ENCODE data around the gene SSTR3.
A peak's percentile ranks its signal among the peaks of the same experiment; 100 is the strongest.

SSTR3 gene

GRCh38 chr22:37183432-37184379 lies 28.6 kb downstream of the SSTR3 start:
- Mint-ChIP-seq H3K4me1 (peaks cover 6% of the 10 kb centered on the region), H3K27me3 (peaks cover 5% of the 10 kb centered on the region), H3K36me3 (peaks cover 3% of the 10 kb centered on the region), H3K4me3 (no peak overlapping the region), H3K9me3 (no peaks in the 10 kb centered on the region), H3K27ac (no peak overlapping the region)
- ATAC-seq (ENCODE audit: low read depth) = no peak
- DNase-seq (ENCODE audit: low spot score in 2 of 2) = no peak

GRCh38 chr22:37182949-37183245 lies 29.4 kb downstream of the SSTR3 start:
- H3K27me3 Mint-ChIP-seq = peaks cover 6% of the 10 kb centered on the region
- no peak for DNase-seq (ENCODE audit: low spot score in 2 of 2)
- H3K9me3 Mint-ChIP-seq = no peaks in the 10 kb centered on the region
- peaks cover 7% of the 10 kb centered on the region for H3K4me1 Mint-ChIP-seq
- H3K27ac Mint-ChIP-seq = no peak overlapping the region
- peaks cover 3% of the 10 kb centered on the region for H3K36me3 Mint-ChIP-seq
- H3K4me3 Mint-ChIP-seq = no peak overlapping the region
- no peak for ATAC-seq (ENCODE audit: low read depth)

GRCh38 chr22:37182101-37182948 lies 30.0 kb downstream of the SSTR3 start:
- ATAC-seq (ENCODE audit: low read depth) (no peak), DNase-seq (ENCODE audit: low spot score in 2 of 2) (no peak)
- peaks cover 3% of the 10 kb centered on the region for H3K36me3 Mint-ChIP-seq
- H3K4me1 Mint-ChIP-seq = peaks cover 12% of the 10 kb centered on the region
- H3K27ac Mint-ChIP-seq = no peak overlapping the region
- H3K9me3 Mint-ChIP-seq = no peaks in the 10 kb centered on the region
- H3K27me3 Mint-ChIP-seq = peaks cover 9% of the 10 kb centered on the region
- H3K4me3 Mint-ChIP-seq = no peak overlapping the region

- Mint-ChIP-seq H3K4me3 (no peak overlapping the region), H3K9me3 (no peaks in the 10 kb centered on the region), H3K36me3 (peaks cover 3% of the 10 kb centered on the region), H3K27me3 (peaks cover 10% of the 10 kb centered on the region), H3K27ac (no peak overlapping the region), H3K4me1 (peaks cover 13% of the 10 kb centered on the region)
- ATAC-seq (ENCODE audit: low read depth) = no peak
- no peak for DNase-seq (ENCODE audit: low spot score in 2 of 2)
Measured at GRCh38 chr22:37181681-37182080, 30.6 kb downstream of the SSTR3 start.

GRCh38 chr22:37180531-37181231 lies 31.6 kb downstream of the SSTR3 start:
- Mint-ChIP-seq H3K4me1 (peaks cover 15% of the 10 kb centered on the region), H3K27ac (no peak overlapping the region), H3K9me3 (no peaks in the 10 kb centered on the region), H3K4me3 (no peak overlapping the region), H3K27me3 (peaks cover 14% of the 10 kb centered on the region), H3K36me3 (peaks cover 3% of the 10 kb centered on the region)
- DNase-seq (ENCODE audit: low spot score in 2 of 2) (no peak), ATAC-seq (ENCODE audit: low read depth) (no peak)

- no peak for ATAC-seq (ENCODE audit: low read depth)
- Mint-ChIP-seq H3K4me1 (peaks cover 13% of the 10 kb centered on the region), H3K4me3 (no peak overlapping the region)
Measured at GRCh38 chr22:37179622-37180420, 32.5 kb downstream of the SSTR3 start.

GRCh38 chr22:37179126-37179470 lies 33.2 kb downstream of the SSTR3 start:
- H3K4me1 Mint-ChIP-seq = peaks cover 13% of the 10 kb centered on the region
- ATAC-seq (ENCODE audit: low read depth) (no peak), DNase-seq (ENCODE audit: low spot score in 2 of 2) (no peak)
- H3K4me3 Mint-ChIP-seq = no peak overlapping the region
- H3K27me3 Mint-ChIP-seq = peaks cover 15% of the 10 kb centered on the region
- H3K9me3 Mint-ChIP-seq = no peaks in the 10 kb centered on the region
- peaks cover 3% of the 10 kb centered on the region for H3K36me3 Mint-ChIP-seq
- no peak overlapping the region for H3K27ac Mint-ChIP-seq

More at GRCh38 chr22:37179622-37180420, 32.5 kb downstream of the SSTR3 start:
- H3K36me3 Mint-ChIP-seq = peaks cover 3% of the 10 kb centered on the region
- no peak for DNase-seq (ENCODE audit: low spot score in 2 of 2)
- no peaks in the 10 kb centered on the region for H3K9me3 Mint-ChIP-seq
- H3K27me3 Mint-ChIP-seq = peaks cover 12% of the 10 kb centered on the region
- H3K27ac Mint-ChIP-seq = no peak overlapping the region

- H3K27me3 Mint-ChIP-seq = peaks cover 15% of the 10 kb centered on the region
- H3K9me3 Mint-ChIP-seq = no peaks in the 10 kb centered on the region
- H3K27ac Mint-ChIP-seq = no peak overlapping the region
- ATAC-seq (ENCODE audit: low read depth) (no peak), DNase-seq (ENCODE audit: low spot score in 2 of 2) (no peak)
- no peak overlapping the region for H3K4me3 Mint-ChIP-seq
- H3K4me1 Mint-ChIP-seq = peaks cover 13% of the 10 kb centered on the region
- peaks cover 3% of the 10 kb centered on the region for H3K36me3 Mint-ChIP-seq
Measured at GRCh38 chr22:37178350-37179125, 33.7 kb downstream of the SSTR3 start.

GRCh38 chr22:37177755-37178154 lies 34.5 kb downstream of the SSTR3 start:
- H3K27me3 Mint-ChIP-seq = peaks cover 15% of the 10 kb centered on the region
- peaks cover 3% of the 10 kb centered on the region for H3K36me3 Mint-ChIP-seq
- DNase-seq (ENCODE audit: low spot score in 2 of 2) = no peak
- no peak overlapping the region for H3K27ac Mint-ChIP-seq
- no peaks in the 10 kb centered on the region for H3K9me3 Mint-ChIP-seq
- no peak overlapping the region for H3K4me3 Mint-ChIP-seq
- peaks cover 13% of the 10 kb centered on the region for H3K4me1 Mint-ChIP-seq
- ATAC-seq (ENCODE audit: low read depth) = no peak

GRCh38 chr22:37177221-37177620 lies 35.1 kb downstream of the SSTR3 start:
- ATAC-seq (ENCODE audit: low read depth) (no peak), DNase-seq (ENCODE audit: low spot score in 2 of 2) (no peak)
- no peaks in the 10 kb centered on the region for H3K9me3 Mint-ChIP-seq
- peaks cover 15% of the 10 kb centered on the region for H3K27me3 Mint-ChIP-seq
- H3K4me1 Mint-ChIP-seq = peaks cover 13% of the 10 kb centered on the region
- H3K4me3 Mint-ChIP-seq = no peak overlapping the region
- no peak overlapping the region for H3K27ac Mint-ChIP-seq
- peaks cover 3% of the 10 kb centered on the region for H3K36me3 Mint-ChIP-seq

- peak overlapping the region; percentile 76 for H3K4me3 Mint-ChIP-seq
- DNase-seq (ENCODE audit: low spot score in 2 of 2) (no peak), ATAC-seq (ENCODE audit: low read depth) (peak; percentile 76)
- H3K9me3 Mint-ChIP-seq = no peaks in the 10 kb centered on the region
- H3K27me3 Mint-ChIP-seq = peaks cover 15% of the 10 kb centered on the region
- H3K36me3 Mint-ChIP-seq = peaks cover 3% of the 10 kb centered on the region
- H3K4me1 Mint-ChIP-seq = peaks cover 13% of the 10 kb centered on the region
- H3K27ac Mint-ChIP-seq = no peak overlapping the region
Measured at GRCh38 chr22:37176464-37177061, 35.7 kb downstream of the SSTR3 start.

GRCh38 chr22:37175414-37176281 lies 36.6 kb downstream of the SSTR3 start:
- Mint-ChIP-seq H3K4me1 (peaks cover 13% of the 10 kb centered on the region), H3K27me3 (peaks cover 13% of the 10 kb centered on the region), H3K36me3 (no peaks in the 10 kb centered on the region), H3K9me3 (no peaks in the 10 kb centered on the region), H3K4me3 (no peak overlapping the region), H3K27ac (no peak overlapping the region)
- DNase-seq (ENCODE audit: low spot score in 2 of 2) (no peak), ATAC-seq (ENCODE audit: low read depth) (no peak)
